ENCODE measurements around the gene USP17L27.
"Not testable (repeated sequence)": the region's sequence is repeated elsewhere in the genome, so short reads cannot be mapped to it uniquely, and the experiment has no call there.

GRCh38 chr4:9389001-9389400 is 45.1 kb downstream of the USP17L27 start:
- TF ChIP-seq CTCF (IDR thresholded peaks at IDR 0.05 in 4 of 5, conservative IDR thresholded peaks at IDR 0.05 in 1 of 5); POLR2A (IDR thresholded peaks at IDR 0.05): not testable (repeated sequence)
